Lung (tissue), 12 donors: ENCODE data around the gene TBXA2R. TPM values are rescaled to one million over a fixed set of nuclear protein-coding genes. Genes with fewer than 3 reads are reported as not detected.

Source experiments
- ATAC-seq: fragments of 200-7000 bp; cut with Tn5 transposase; one replicate; pipeline ENCODE4 v1.9.1; 2020; ENCODE audit warnings: moderate number of reproducible peaks; ENCODE audit not compliant: insufficient read depth, low FRiP score
- DNase-seq, 3 donors: peaks; one replicate each; pipeline ENCODE4 v3.0.0-alpha.2; 2013 to 2017
- H3K27ac ChIP-seq, 2 donors: one replicate each; pipeline ENCODE4 v1.5.1; 2013; ENCODE audit warnings: mild to moderate bottlenecking in 2 of 2, moderate library complexity in 2 of 2, control low read depth in 1 of 2, inconsistent platforms in 1 of 2, low read depth in 1 of 2, low read length in 1 of 2
- H3K27me3 ChIP-seq, 3 donors: one replicate each; pipeline ENCODE4 v1.5.1; 2013; ENCODE audit warnings: low read length in 2 of 3; ENCODE audit not compliant: control insufficient read depth in 3 of 3, insufficient read depth in 3 of 3
- H3K36me3 ChIP-seq, 4 donors: one replicate each; pipeline ENCODE4 v1.5.1; 2013; ENCODE audit warnings: low read length in 4 of 4, mild to moderate bottlenecking in 1 of 4, moderate library complexity in 1 of 4; ENCODE audit not compliant: control insufficient read depth in 4 of 4, insufficient read depth in 4 of 4
- H3K4me1 ChIP-seq, 5 donors: one replicate each; pipeline ENCODE4 v1.5.1; 2013; ENCODE audit warnings: low read length in 5 of 5, mild to moderate bottlenecking in 2 of 5, moderate library complexity in 1 of 5; ENCODE audit not compliant: control insufficient read depth in 5 of 5, insufficient read depth in 5 of 5
- H3K4me3 ChIP-seq: one replicate; pipeline ENCODE4 v1.5.1; 2013; ENCODE audit warnings: mild to moderate bottlenecking, control low read depth, moderate library complexity
- H3K9ac ChIP-seq, 2 donors: one replicate each; pipeline ENCODE4 v1.5.1; 2013; ENCODE audit warnings: low read length in 2 of 2, control low read depth in 1 of 2; ENCODE audit not compliant: insufficient read depth in 1 of 2
- H3K9me3 ChIP-seq, 4 donors: one replicate each; pipeline ENCODE4 v1.5.1; 2013; ENCODE audit warnings: low read length in 3 of 4, mild to moderate bottlenecking in 1 of 4, moderate library complexity in 1 of 4; ENCODE audit not compliant: control insufficient read depth in 4 of 4, insufficient read depth in 3 of 4
- WGBS, 2 donors: extraction: QIAGEN DNeasy Blood & Tissue Kit; methylation state at CpG; one replicate each; pipeline ENCODE4 v1.1.7; 2013; 5-methylcytosine and 5-hydroxymethylcytosine counted together
- polyA plus RNA-seq, 2 donors: library from polyadenylated mRNA; stranded (reverse); fragments of 200-250 nt; gene quantifications; one replicate each; pipeline ENCODE4 v1.2.1, GENCODE V29; 2013
- total RNA-seq, 2 donors: library from RNA; depleted of rRNA in 1 of 2; stranded (reverse); fragments of >200 nt in 1 of 2; gene quantifications; one replicate each; pipeline ENCODE4 v1.2.1, GENCODE V29; 2014 to 2021
- TF ChIP-seq, protein P1 (sequence below): IDR thresholded peaks from 2 replicates; pipeline ENCODE4 v1.5.1; 2012; ENCODE audit warnings: mild to moderate bottlenecking; ENCODE audit errors: control extremely low read depth, extremely low read depth
- donor health status: control.
- donor health status: control.
- donor health status: Bipolar disorder and iron deficiency.
- donor health status: healthy.
- donor health status: DM: yes; HTN: yes; CAD: no.

Gene TBXA2R
- total and polyA plus RNA-seq, 4 donors = 2.5 to 7.6 (median 3.5) TPM

- ATAC-seq (no peak), DNase-seq (no peak)
- H3K9ac ChIP-seq = no peak overlapping the region
- 85 to 87% methylated on average over 15 to 17 of the region's 17 CpGs for WGBS, 2 donors
- H3K36me3 ChIP-seq = peaks cover 0 to 13% (median 7%) of the 10 kb centered on the region in 4 donors
- no peaks in the 10 kb centered on the region for H3K9me3 ChIP-seq
- H3K4me3 ChIP-seq = no peak overlapping the region
- no peaks in the 10 kb centered on the region for H3K27me3 ChIP-seq
- H3K4me1 ChIP-seq = peaks cover 0 to 30% (median 10%) of the 10 kb centered on the region in 5 donors
- no peak overlapping the region for H3K27ac ChIP-seq
- TF ChIP-seq, protein P1, sequence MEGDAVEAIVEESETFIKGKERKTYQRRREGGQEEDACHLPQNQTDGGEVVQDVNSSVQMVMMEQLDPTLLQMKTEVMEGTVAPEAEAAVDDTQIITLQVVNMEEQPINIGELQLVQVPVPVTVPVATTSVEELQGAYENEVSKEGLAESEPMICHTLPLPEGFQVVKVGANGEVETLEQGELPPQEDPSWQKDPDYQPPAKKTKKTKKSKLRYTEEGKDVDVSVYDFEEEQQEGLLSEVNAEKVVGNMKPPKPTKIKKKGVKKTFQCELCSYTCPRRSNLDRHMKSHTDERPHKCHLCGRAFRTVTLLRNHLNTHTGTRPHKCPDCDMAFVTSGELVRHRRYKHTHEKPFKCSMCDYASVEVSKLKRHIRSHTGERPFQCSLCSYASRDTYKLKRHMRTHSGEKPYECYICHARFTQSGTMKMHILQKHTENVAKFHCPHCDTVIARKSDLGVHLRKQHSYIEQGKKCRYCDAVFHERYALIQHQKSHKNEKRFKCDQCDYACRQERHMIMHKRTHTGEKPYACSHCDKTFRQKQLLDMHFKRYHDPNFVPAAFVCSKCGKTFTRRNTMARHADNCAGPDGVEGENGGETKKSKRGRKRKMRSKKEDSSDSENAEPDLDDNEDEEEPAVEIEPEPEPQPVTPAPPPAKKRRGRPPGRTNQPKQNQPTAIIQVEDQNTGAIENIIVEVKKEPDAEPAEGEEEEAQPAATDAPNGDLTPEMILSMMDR = no peak
These were observed 28.3 kb downstream of the TBXA2R start for GRCh38 chr19:3578390-3578789.

DNA sequence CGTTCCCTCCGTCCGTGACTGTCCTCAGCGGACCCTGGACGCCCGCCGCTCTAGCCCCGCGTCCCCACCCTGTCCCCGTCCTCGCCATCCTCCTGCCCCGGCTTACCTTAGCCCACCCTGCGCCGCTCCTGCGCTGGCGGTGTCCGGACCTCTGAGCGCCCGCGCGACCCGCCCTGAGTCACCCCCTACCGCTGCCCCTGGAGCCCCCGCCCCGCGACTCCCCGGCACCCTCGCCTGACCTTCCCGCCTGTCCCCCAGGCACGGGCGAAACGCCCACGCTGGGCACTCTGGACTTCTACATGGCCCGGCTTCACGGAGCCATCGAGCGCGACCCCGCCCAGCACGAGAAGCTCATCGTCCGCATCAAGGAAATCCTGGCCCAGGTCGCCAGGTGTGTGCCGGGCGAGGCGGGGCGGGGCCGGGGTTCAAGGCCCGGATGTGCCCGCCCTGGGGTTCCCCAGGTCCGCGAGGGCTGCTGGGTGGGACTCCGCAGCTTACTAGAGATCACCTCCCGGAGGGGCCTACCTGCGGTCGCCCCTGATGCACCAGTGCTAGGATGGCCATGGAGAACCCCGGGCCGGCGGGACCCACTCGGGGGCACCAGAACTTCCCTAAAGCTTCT lies 28.8 kb downstream of the TBXA2R start:
- Histone ChIP-seq H3K4me1 (peaks cover 0 to 30% (median 10%) of the 10 kb centered on the region in 5 donors), H3K27me3 (no peaks in the 10 kb centered on the region), H3K9ac (no peak overlapping the region), H3K9me3 (no peaks in the 10 kb centered on the region), H3K27ac (no peak overlapping the region), H3K36me3 (peaks cover 0 to 13% (median 7%) of the 10 kb centered on the region in 4 donors), H3K4me3 (no peak overlapping the region)
- ATAC-seq = no peak
- DNase-seq = no peak
- 93% methylated on average over 58 to 60 of the region's 60 CpGs for WGBS, 2 donors
- TF ChIP-seq, protein P1 = no peak

DNA sequence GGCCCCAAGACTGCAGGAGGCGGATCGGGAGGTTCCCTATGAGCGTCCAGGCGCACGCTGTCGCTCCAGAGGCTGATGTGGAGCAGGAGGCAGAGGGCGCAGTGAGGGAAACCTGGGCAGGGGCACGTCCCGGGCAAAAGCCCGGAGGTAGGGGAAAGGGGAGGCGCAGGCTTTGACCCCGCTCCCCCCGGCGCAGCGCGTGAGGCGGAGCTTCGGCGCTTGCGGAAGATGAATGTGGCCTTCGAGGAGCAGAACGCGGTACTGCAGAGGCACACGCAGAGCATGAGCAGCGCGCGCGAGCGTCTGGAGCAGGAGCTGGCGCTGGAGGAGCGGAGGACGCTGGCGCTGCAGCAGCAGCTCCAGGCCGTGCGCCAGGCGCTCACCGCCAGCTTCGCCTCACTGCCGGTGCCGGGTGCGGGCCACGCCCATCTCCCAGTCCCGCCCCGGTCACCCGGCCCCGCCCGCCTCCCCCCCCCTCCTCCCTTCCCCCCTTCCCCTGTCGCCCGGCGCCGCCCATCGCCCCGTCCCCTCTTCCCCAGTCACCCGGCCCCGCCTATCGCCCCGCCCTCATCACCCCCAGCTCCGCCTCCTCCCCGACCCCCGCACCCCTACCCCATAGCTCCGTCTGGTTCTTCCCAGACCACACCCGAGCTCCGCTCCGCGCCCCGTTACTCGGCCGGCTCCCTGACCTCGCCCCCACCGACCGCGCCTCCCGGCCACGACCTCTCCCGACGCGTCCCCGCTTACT lies 29.8 kb downstream of the TBXA2R start:
- peaks cover 0 to 35% (median 14%) of the 10 kb centered on the region in 5 donors for H3K4me1 ChIP-seq
- H3K9ac ChIP-seq = no peak overlapping the region
- H3K27ac ChIP-seq = no peak overlapping the region
- no peaks in the 10 kb centered on the region for H3K9me3 ChIP-seq
- H3K36me3 ChIP-seq = peaks cover 0 to 13% (median 7%) of the 10 kb centered on the region in 4 donors
- 53 to 56% methylated on average over 51 to 68 of the region's 78 CpGs for WGBS, 2 donors
- DNase-seq = peak; percentile 81 to 94 (median 89)
- no peak overlapping the region for H3K4me3 ChIP-seq
- H3K27me3 ChIP-seq = no peaks in the 10 kb centered on the region
- ATAC-seq = no peak
- TF ChIP-seq, protein P1 = no peak
